ENCODE results near the gene ZNF784. TPM values are rescaled to one million over a fixed set of nuclear protein-coding genes. Genes with fewer than 3 reads are reported as not detected.
A peak's percentile ranks its signal among the peaks of the same experiment; 100 is the strongest.

ZNF784 gene
- total and polyA plus RNA-seq, 2 donors = 2.7 to 5.4 TPM

DNA sequence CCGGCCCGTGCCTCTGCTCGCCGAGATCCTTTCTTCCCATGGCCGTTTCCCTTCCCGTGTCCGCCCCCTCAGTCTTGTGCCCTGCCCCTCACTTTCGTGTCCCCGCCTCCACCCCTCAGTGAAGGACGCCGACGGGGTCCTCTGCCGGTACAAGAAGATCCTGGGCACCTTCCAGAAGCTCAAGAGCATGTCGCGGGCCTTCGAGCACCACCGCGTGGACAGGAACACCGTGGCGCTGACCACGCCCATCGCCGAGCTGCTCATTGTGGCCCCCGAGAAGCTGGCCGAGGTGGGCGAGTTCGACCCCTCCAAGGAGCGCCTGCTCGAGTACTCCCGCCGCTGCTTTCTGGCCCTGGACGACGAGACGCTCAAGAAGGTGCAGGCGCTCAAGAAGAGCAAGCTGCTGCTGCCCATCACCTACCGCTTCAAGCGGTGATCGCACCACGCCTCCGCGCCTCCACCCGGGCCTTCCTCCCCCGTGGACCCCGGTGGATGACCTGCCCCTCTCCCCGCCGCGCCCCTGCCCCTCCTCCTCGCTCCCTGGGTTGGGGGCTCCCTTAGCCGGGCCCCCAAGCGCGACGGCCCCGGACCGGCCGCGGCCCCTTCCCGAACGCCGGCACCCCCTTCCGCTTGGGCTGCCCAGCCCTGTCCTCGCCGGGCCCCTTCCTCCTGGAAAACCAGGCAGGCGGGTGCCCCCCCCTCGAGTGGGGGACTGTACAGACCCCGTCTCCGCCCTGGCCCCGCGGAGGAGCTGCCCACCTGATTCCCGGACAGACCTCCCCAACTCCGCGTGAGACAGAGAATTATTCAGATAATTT is 28.2 kb upstream of the ZNF784 start:
- H3K4me1 ChIP-seq (ENCODE audit: control insufficient read depth in 2 of 2, insufficient read depth in 2 of 2, low read length in 2 of 2) = peaks cover 21 to 41% of the 10 kb centered on the region in 2 donors
- no peaks in the 10 kb centered on the region for H3K27me3 ChIP-seq (ENCODE audit: control insufficient read depth in 2 of 2, insufficient read depth in 1 of 2, low read length in 1 of 2)
- no peak overlapping the region for H3K27ac ChIP-seq (ENCODE audit: low read depth in 1 of 2, low read length in 1 of 2)
- DNase-seq (ENCODE audit: low read depth in 6 of 9, low spot score in 9 of 9) = no peak
- peaks cover 0 to 12% of the 10 kb centered on the region in 2 donors for H3K36me3 ChIP-seq (ENCODE audit: control insufficient read depth in 2 of 2, insufficient read depth in 2 of 2, low read length in 1 of 2)
- H3K9me3 ChIP-seq (ENCODE audit: control insufficient read depth in 2 of 2, insufficient read depth in 1 of 2, low read length in 1 of 2) = no peaks in the 10 kb centered on the region
- 94% methylated on average over 71 of the region's 71 CpGs for WGBS
- H3K4me3 ChIP-seq (ENCODE audit: low read length in 2 of 2) = no peak overlapping the region

DNA sequence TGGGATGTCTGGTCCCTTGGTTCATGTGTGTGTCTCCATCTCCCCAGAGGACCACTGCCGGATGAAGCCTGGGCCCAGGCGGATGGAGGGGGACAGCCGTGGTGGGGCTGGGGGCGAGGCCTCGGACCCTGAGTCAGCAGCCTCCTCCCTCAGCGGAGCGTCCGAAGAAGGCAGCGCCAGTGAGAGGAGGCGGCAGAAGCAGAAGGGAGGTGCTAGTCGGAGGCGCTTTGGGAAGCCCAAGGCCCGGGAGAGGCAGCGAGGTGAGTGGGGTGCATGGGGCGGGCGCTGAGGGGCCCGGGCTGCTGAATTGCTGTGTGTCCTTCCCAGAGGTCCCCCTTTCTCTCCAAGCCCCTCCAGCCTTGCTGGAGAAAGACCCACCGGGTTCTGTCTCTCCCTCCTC is 26.9 kb upstream of the ZNF784 start:
- WGBS = 95% methylated on average over 18 of the region's 18 CpGs
- no peak for DNase-seq (ENCODE audit: low read depth in 6 of 9, low spot score in 9 of 9)

DNA sequence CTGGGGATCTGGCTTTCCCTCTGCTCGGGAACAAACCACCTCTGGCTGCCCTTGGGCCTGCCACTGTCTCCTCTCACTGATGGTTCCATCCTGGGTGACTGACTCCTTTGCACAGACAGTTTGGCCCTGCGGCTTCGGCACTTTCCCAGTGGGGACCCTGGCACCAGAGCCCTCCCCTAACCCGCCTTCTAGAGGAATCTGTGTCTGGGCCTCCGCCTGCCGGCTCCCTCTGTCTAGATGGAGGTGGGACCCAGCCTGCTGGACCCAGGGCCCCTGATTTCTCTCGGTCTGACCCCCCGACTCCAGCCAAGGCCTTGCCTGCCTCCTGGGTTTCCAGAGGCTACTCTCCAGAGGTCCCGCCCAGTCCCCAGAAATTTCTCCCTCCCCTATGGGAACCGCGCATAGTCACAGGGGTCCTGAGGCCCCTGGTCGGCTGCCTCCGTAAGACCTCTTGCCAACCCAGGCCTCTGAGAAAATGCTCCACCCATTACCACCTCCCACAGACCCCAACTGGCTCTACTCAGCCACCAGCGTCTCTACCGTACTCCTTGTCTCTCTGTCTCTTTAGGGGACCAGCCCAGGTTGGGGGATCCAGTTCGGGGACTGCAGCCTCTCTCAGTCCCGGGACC is 26.4 kb upstream of the ZNF784 start:
- no peaks in the 10 kb centered on the region for H3K27me3 ChIP-seq (ENCODE audit: control insufficient read depth in 2 of 2, insufficient read depth in 1 of 2, low read length in 1 of 2)
- peaks cover 0 to 3% of the 10 kb centered on the region in 2 donors for H3K36me3 ChIP-seq (ENCODE audit: control insufficient read depth in 2 of 2, insufficient read depth in 2 of 2, low read length in 1 of 2)
- WGBS = 98% methylated on average over 17 of the region's 17 CpGs
- no peak overlapping the region for H3K4me3 ChIP-seq (ENCODE audit: low read length in 2 of 2)
- no peaks in the 10 kb centered on the region for H3K9me3 ChIP-seq (ENCODE audit: control insufficient read depth in 2 of 2, insufficient read depth in 1 of 2, low read length in 1 of 2)
- no peak for DNase-seq (ENCODE audit: low read depth in 6 of 9, low spot score in 9 of 9)
- no peak overlapping the region for H3K27ac ChIP-seq (ENCODE audit: low read depth in 1 of 2, low read length in 1 of 2)
- peaks cover 11 to 32% of the 10 kb centered on the region in 2 donors for H3K4me1 ChIP-seq (ENCODE audit: control insufficient read depth in 2 of 2, insufficient read depth in 2 of 2, low read length in 2 of 2)

More for the DNA sequence above, 26.9 kb upstream of the ZNF784 start:
- H3K36me3 ChIP-seq (ENCODE audit: control insufficient read depth in 2 of 2, insufficient read depth in 2 of 2, low read length in 1 of 2) = peaks cover 0 to 3% of the 10 kb centered on the region in 2 donors
- H3K27me3 ChIP-seq (ENCODE audit: control insufficient read depth in 2 of 2, insufficient read depth in 1 of 2, low read length in 1 of 2) = no peaks in the 10 kb centered on the region
- no peak overlapping the region for H3K4me3 ChIP-seq (ENCODE audit: low read length in 2 of 2)
- no peak overlapping the region for H3K27ac ChIP-seq (ENCODE audit: low read depth in 1 of 2, low read length in 1 of 2)
- no peaks in the 10 kb centered on the region for H3K9me3 ChIP-seq (ENCODE audit: control insufficient read depth in 2 of 2, insufficient read depth in 1 of 2, low read length in 1 of 2)
- peaks cover 16 to 36% of the 10 kb centered on the region in 2 donors for H3K4me1 ChIP-seq (ENCODE audit: control insufficient read depth in 2 of 2, insufficient read depth in 2 of 2, low read length in 2 of 2)

DNA sequence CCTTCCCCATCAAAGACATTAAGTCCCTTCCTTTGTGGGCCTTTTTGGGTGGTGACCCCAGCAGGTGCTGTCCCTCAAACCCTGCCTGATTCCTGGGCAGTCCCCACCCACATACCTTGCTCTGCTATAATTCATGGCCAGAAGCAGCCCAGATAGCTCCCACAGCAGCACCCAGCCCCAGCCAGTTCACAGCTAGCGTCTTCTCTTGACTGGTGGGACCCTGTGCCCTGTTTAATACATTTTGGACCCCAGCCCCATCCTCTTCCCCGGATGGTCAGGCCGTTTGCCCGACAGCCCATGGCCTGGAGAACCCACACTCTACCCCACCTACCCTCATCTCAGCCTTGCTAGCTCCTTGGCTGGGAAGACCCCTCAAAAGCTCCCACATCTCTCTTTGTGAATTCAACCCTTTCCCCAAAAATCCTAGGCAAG is 25.8 kb upstream of the ZNF784 start:
- no peak for DNase-seq (ENCODE audit: low read depth in 6 of 9, low spot score in 9 of 9)
- Histone ChIP-seq H3K9me3 (ENCODE audit: control insufficient read depth in 2 of 2, insufficient read depth in 1 of 2, low read length in 1 of 2) (no peaks in the 10 kb centered on the region), H3K27me3 (ENCODE audit: control insufficient read depth in 2 of 2, insufficient read depth in 1 of 2, low read length in 1 of 2) (no peaks in the 10 kb centered on the region), H3K4me3 (ENCODE audit: low read length in 2 of 2) (no peak overlapping the region), H3K27ac (ENCODE audit: low read depth in 1 of 2, low read length in 1 of 2) (no peak overlapping the region), H3K36me3 (ENCODE audit: control insufficient read depth in 2 of 2, insufficient read depth in 2 of 2, low read length in 1 of 2) (peaks cover 5 to 8% of the 10 kb centered on the region in 2 donors), H3K4me1 (ENCODE audit: control insufficient read depth in 2 of 2, insufficient read depth in 2 of 2, low read length in 2 of 2) (peaks cover 11 to 31% of the 10 kb centered on the region in 2 donors)
- 95% methylated on average over 4 of the region's 4 CpGs for WGBS

DNA sequence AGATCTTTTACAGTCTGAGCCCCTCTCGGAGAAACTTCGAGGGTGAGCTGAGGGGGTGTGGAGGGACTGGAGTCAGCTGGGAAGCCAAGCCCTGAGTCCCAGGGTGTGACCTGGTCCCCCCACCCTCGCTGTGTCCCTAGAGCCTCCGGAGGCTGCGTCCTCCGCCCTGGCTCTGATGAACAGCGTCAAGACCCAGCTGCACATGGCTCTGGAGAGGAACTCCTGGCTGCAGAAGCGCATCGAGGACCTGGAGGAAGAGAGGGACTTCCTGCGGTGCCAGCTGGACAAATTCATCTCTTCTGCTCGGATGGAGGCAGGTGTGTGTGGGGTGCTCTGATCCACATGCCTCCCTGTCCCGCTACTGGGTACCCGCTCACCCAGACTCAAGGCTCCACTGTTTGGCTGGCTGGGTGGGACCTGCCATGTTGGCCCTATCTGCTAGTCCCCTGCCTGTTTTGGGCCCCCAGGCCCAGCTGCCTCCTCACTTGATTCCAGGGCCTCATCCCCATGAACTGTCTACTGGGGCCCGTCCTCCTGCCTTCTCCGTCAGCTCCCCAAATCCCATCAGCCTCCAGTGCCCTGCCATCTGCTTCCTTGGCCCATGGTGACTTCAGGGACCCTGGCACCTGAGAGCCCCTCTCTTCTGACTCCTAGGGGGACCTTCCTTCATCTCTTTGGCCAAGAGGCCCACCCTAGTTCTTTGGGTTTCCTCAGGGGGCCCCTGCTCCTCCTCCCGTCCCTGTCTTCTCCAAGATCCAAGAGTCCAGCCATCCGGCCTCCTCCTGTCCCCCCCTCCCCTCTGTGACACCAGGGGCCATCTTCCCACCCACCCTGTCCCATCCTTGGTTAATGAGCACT is 25.1 kb upstream of the ZNF784 start:
- no peak overlapping the region for H3K4me3 ChIP-seq (ENCODE audit: low read length in 2 of 2)
- H3K4me1 ChIP-seq (ENCODE audit: control insufficient read depth in 2 of 2, insufficient read depth in 2 of 2, low read length in 2 of 2) = peaks cover 13 to 35% of the 10 kb centered on the region in 2 donors
- DNase-seq (ENCODE audit: low read depth in 6 of 9, low spot score in 9 of 9) = no peak
- H3K27me3 ChIP-seq (ENCODE audit: control insufficient read depth in 2 of 2, insufficient read depth in 1 of 2, low read length in 1 of 2) = no peaks in the 10 kb centered on the region
- H3K27ac ChIP-seq (ENCODE audit: low read depth in 1 of 2, low read length in 1 of 2) = no peak overlapping the region
- H3K9me3 ChIP-seq (ENCODE audit: control insufficient read depth in 2 of 2, insufficient read depth in 1 of 2, low read length in 1 of 2) = no peaks in the 10 kb centered on the region
- WGBS = 90% methylated on average over 17 of the region's 17 CpGs
- peaks cover 12 to 14% of the 10 kb centered on the region in 2 donors for H3K36me3 ChIP-seq (ENCODE audit: control insufficient read depth in 2 of 2, insufficient read depth in 2 of 2, low read length in 1 of 2)

DNA sequence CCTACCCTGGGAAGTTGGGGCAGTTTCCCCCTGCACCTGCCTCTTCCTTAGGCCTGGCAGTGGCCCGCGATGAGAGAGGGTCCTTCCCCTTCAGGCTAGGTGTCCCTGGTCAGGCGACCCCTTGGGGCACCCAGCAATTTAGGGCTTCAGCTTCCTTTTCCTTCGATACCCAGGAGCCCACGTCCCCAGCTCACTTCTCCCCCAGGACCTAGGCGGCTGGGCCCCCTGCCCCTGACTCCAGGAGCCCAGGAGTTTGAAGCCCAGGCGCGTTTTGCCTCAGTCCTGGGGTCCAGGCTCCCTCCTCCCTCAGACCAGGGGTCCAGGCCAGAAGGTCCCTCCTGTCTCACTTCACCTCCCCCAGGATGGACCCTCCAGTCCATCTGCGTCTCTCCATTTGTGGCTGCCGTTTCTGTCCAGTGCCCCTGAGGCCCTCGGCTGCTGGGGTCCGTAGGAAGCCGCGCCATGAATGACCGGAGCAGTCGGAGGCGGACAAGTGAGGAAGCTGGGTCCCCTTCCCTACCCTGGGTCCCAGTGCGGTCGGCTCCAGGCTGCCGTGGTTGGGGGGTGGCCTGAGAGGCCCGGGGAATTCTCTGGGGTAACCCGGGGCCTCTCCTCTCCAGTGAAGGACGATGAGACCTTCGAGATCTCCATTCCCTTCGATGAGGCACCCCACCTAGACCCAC is 24.4 kb upstream of the ZNF784 start:
- Histone ChIP-seq H3K4me1 (ENCODE audit: control insufficient read depth in 2 of 2, insufficient read depth in 2 of 2, low read length in 2 of 2) (peaks cover 19 to 41% of the 10 kb centered on the region in 2 donors), H3K4me3 (ENCODE audit: low read length in 2 of 2) (peak overlapping the region; percentile 57 to 73), H3K27ac (ENCODE audit: low read depth in 1 of 2, low read length in 1 of 2) (peak overlapping the region in 1 of 2 donors; percentile 62), H3K27me3 (ENCODE audit: control insufficient read depth in 2 of 2, insufficient read depth in 1 of 2, low read length in 1 of 2) (no peaks in the 10 kb centered on the region), H3K36me3 (ENCODE audit: control insufficient read depth in 2 of 2, insufficient read depth in 2 of 2, low read length in 1 of 2) (peaks cover 12 to 14% of the 10 kb centered on the region in 2 donors), H3K9me3 (ENCODE audit: control insufficient read depth in 2 of 2, insufficient read depth in 1 of 2, low read length in 1 of 2) (no peaks in the 10 kb centered on the region)
- no peak for DNase-seq (ENCODE audit: low read depth in 6 of 9, low spot score in 9 of 9)
- 43% methylated on average over 25 of the region's 25 CpGs for WGBS

DNA sequence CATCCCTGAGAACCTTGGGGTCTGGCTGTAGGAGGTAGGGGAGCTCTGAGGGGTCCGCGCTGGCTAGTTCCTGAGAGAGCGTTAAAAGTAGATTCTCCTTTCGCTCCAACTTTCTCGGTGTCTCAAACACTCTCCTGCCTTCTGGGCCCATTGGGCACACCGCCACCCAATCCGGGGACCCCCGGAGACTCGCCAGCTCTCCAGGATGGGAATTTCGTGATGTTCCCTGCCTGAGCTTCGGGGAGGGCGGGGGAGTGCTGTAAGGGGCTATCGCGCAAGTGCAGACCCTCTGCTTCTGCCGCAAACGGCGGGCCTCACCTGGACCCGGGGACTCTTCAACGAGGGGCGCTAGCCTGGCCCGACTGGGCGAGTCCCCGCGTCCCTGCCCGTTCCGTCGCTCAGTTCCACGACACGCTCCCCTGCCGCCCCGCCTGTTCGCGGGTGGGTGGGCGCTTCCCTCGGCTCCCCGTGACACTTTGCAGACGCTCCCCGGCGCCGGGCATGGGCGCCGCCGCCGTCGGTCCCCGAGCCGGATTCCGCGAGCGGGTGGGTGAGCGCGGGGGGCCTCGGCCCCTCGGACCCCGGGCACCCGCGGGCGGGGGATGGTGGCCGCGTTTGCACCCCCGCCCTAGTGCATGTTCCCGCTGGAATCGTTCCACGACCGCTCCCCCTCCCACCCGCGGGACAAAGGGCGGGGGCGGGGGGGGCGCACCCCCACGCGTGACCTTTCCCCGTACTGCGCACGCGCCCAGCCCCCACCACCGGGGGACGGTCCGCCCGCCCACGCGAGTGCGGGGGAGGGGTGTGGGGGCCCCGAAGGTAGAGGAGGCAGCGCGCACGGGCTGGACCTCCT is 23.6 kb upstream of the ZNF784 start, which contains the start of gene CCDC106:
CCDC106 (plus strand) TSS at position 481 of the 853 bp plus-strand sequence. CDS start 835 bp downstream, outside the sequence.
- Histone ChIP-seq H3K36me3 (ENCODE audit: control insufficient read depth in 2 of 2, insufficient read depth in 2 of 2, low read length in 1 of 2) (peaks cover 12 to 14% of the 10 kb centered on the region in 2 donors), H3K27ac (ENCODE audit: low read depth in 1 of 2, low read length in 1 of 2) (peak within 1 kb of the TSS; percentile 62 to 73), H3K9me3 (ENCODE audit: control insufficient read depth in 2 of 2, insufficient read depth in 1 of 2, low read length in 1 of 2) (peaks cover 0 to 4% of the 10 kb centered on the region in 2 donors), H3K4me1 (ENCODE audit: control insufficient read depth in 2 of 2, insufficient read depth in 2 of 2, low read length in 2 of 2) (peaks cover 22 to 42% of the 10 kb centered on the region in 2 donors), H3K27me3 (ENCODE audit: control insufficient read depth in 2 of 2, insufficient read depth in 1 of 2, low read length in 1 of 2) (peaks cover 0 to 3% of the 10 kb centered on the region in 2 donors), H3K4me3 (ENCODE audit: low read length in 2 of 2) (peak within 1 kb of the TSS; percentile 57 to 73)
- WGBS = 1% methylated on average over 87 of the region's 87 CpGs
- DNase-seq (ENCODE audit: low read depth in 6 of 9, low spot score in 9 of 9) = peak in 2 of 9 donors; percentile 60 to 82

Measured in thymus (tissue), 11 donors.